Breast epithelium (tissue), 3 donors: ENCODE data around the gene PTPN4.

Experiments used
- POLR2A ChIP-seq: fragments of 450-650 bp; IDR thresholded peaks from one replicate; pipeline ENCODE4 v1.6.1; 2016; ENCODE audit warnings: antibody characterized with exemption, mild to moderate bottlenecking, moderate library complexity
- POLR2AphosphoS5 ChIP-seq, 3 donors: sonication (generic); formaldehyde crosslinking; IDR thresholded peaks; one replicate each; pipeline ENCODE4 v1.6.1; 2017; ENCODE audit warnings: antibody characterized with exemption in 3 of 3
- TF ChIP-seq, protein P1 (sequence below), 3 donors: fragments of 450-650 bp; IDR thresholded peaks; one replicate each; pipeline ENCODE4 v1.5.1; 2016 to 2017; ENCODE audit warnings: antibody characterized with exemption in 3 of 3, mild to moderate bottlenecking in 3 of 3, moderate library complexity in 3 of 3

DNA sequence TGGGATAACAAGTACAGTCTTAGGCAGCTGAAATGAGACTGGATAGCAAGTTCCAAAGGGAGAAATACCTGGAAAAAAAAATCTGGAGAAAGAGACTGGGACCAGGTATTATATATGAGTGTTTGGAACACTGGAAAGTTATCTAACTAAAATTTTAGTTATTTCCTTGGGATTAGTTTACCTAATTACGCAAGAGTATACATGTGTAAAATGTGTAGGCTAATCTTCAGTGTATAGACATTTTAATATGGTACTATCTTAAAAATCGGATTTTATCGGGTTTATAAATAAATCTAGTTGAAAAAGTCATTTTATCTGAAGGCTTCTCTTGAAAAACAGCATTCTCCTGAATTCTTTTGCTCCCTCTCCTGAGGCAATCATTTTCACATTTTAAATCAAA, 257.1 kb downstream of the PTPN4 start:
- TF ChIP-seq POLR2AphosphoS5 (IDR thresholded peaks at IDR 0.05) (no peak), POLR2A (no peak)
- TF ChIP-seq, protein P1, sequence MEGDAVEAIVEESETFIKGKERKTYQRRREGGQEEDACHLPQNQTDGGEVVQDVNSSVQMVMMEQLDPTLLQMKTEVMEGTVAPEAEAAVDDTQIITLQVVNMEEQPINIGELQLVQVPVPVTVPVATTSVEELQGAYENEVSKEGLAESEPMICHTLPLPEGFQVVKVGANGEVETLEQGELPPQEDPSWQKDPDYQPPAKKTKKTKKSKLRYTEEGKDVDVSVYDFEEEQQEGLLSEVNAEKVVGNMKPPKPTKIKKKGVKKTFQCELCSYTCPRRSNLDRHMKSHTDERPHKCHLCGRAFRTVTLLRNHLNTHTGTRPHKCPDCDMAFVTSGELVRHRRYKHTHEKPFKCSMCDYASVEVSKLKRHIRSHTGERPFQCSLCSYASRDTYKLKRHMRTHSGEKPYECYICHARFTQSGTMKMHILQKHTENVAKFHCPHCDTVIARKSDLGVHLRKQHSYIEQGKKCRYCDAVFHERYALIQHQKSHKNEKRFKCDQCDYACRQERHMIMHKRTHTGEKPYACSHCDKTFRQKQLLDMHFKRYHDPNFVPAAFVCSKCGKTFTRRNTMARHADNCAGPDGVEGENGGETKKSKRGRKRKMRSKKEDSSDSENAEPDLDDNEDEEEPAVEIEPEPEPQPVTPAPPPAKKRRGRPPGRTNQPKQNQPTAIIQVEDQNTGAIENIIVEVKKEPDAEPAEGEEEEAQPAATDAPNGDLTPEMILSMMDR (IDR thresholded peaks at IDR 0.05): no peak
